ENCODE data around the gene PARD3. TPM values are rescaled to one million over a fixed set of nuclear protein-coding genes. Genes with fewer than 3 reads are reported as not detected.

Gene PARD3
- polyA plus RNA-seq, 3 donors: 0.51 TPM; not detected in 2

GRCh38 chr10:34190580-34190979 is 624.5 kb downstream of the PARD3 start:
- Mint-ChIP-seq H3K27ac (no peak overlapping the region), H3K4me1 (peaks cover 9% of the 10 kb centered on the region), H3K9me3 (no peaks in the 10 kb centered on the region), H3K36me3 (no peaks in the 10 kb centered on the region), H3K4me3 (no peak overlapping the region), H3K27me3 (ENCODE audit: low read depth in 3 of 3) (no peaks in the 10 kb centered on the region)
- Histone ChIP-seq H3K9me3 (replicated peaks in 1 of 2; ENCODE audit: control insufficient read depth in 1 of 2, insufficient read depth in 1 of 2, low read length in 2 of 2) (no peaks in the 10 kb centered on the region), H3K4me2 (replicated peaks; ENCODE audit: extremely low read depth, low read length, poor library complexity, severe bottlenecking) (no peak overlapping the region), H3K27ac (ENCODE audit: low read depth in 1 of 2, low read length in 2 of 2) (no peak overlapping the region), H3K4me3 (replicated peaks in 1 of 3; ENCODE audit: low read depth in 2 of 3, low read length in 3 of 3) (no peak overlapping the region), H3K4me1 (ENCODE audit: control insufficient read depth in 1 of 2, insufficient read depth in 2 of 2, low read length in 2 of 2) (peaks cover 4 to 7% of the 10 kb centered on the region in 2 donors), H4K20me1 (ENCODE audit: insufficient read depth, low read length) (no peaks in the 10 kb centered on the region), H3K36me3 (replicated peaks in 1 of 2; ENCODE audit: control insufficient read depth in 1 of 2, insufficient read depth in 2 of 2, low read length in 2 of 2) (no peaks in the 10 kb centered on the region), H3K9ac (ENCODE audit: insufficient read depth, low read length, poor library complexity, severe bottlenecking) (no peak overlapping the region), H3K27me3 (ENCODE audit: control insufficient read depth in 2 of 2, insufficient read depth in 2 of 2, low read length in 2 of 2) (no peaks in the 10 kb centered on the region), H2AFZ (ENCODE audit: insufficient read depth, low read depth, low read length, poor library complexity, severe bottlenecking) (no peak overlapping the region), H3K79me2 (ENCODE audit: insufficient read depth, low read length) (no peaks in the 10 kb centered on the region)
- no peak for DNase-seq
- intact Hi-C loops (cut with micrococcal nuclease): no loop called here
- WGBS (ENCODE audit: insufficient coverage): 96% methylated on average over 3 of the region's 7 CpGs
- no peak for TF ChIP-seq CTCF (IDR thresholded peaks at IDR 0.05)

- no peaks in the 10 kb centered on the region for H3K27me3 ChIP-seq (ENCODE audit: control insufficient read depth in 2 of 2, insufficient read depth in 2 of 2, low read length in 2 of 2)
- Mint-ChIP-seq H3K9me3 (no peaks in the 10 kb centered on the region), H3K27me3 (ENCODE audit: low read depth in 3 of 3) (no peaks in the 10 kb centered on the region), H3K36me3 (no peaks in the 10 kb centered on the region), H3K27ac (no peak overlapping the region), H3K4me1 (peaks cover 9% of the 10 kb centered on the region), H3K4me3 (no peak overlapping the region)
- no peak overlapping the region for H3K9ac ChIP-seq (ENCODE audit: insufficient read depth, low read length, poor library complexity, severe bottlenecking)
- no peak overlapping the region for H2AFZ ChIP-seq (ENCODE audit: insufficient read depth, low read depth, low read length, poor library complexity, severe bottlenecking)
- intact Hi-C loops (cut with micrococcal nuclease): no loop called here
- no peak overlapping the region for H3K27ac ChIP-seq (ENCODE audit: low read depth in 1 of 2, low read length in 2 of 2)
- no peak for DNase-seq
- peaks cover 4 to 7% of the 10 kb centered on the region in 2 donors for H3K4me1 ChIP-seq (ENCODE audit: control insufficient read depth in 1 of 2, insufficient read depth in 2 of 2, low read length in 2 of 2)
- H3K9me3 ChIP-seq (replicated peaks in 1 of 2; ENCODE audit: control insufficient read depth in 1 of 2, insufficient read depth in 1 of 2, low read length in 2 of 2): no peaks in the 10 kb centered on the region
- no peaks in the 10 kb centered on the region for H4K20me1 ChIP-seq (ENCODE audit: insufficient read depth, low read length)
- H3K36me3 ChIP-seq (replicated peaks in 1 of 2; ENCODE audit: control insufficient read depth in 1 of 2, insufficient read depth in 2 of 2, low read length in 2 of 2): no peaks in the 10 kb centered on the region
- H3K4me2 ChIP-seq (replicated peaks; ENCODE audit: extremely low read depth, low read length, poor library complexity, severe bottlenecking): no peak overlapping the region
- no peaks in the 10 kb centered on the region for H3K79me2 ChIP-seq (ENCODE audit: insufficient read depth, low read length)
- TF ChIP-seq CTCF (IDR thresholded peaks at IDR 0.05): no peak
- no peak overlapping the region for H3K4me3 ChIP-seq (replicated peaks in 1 of 3; ENCODE audit: low read depth in 2 of 3, low read length in 3 of 3)
- no CpG with 5 or more reads among the region's 1 CpG for WGBS (ENCODE audit: insufficient coverage)
Observed at GRCh38 chr10:34189830-34190229, 625.3 kb downstream of the PARD3 start.

All from CD14-positive monocyte (primary cell).